ENCODE measurements around the gene RPL9.
A peak's percentile ranks its signal among the peaks of the same experiment; 100 is the strongest.
"Not testable (repeated sequence)": the region's sequence is repeated elsewhere in the genome, so short reads cannot be mapped to it uniquely, and the experiment has no call there.

RPL9 gene

DNA sequence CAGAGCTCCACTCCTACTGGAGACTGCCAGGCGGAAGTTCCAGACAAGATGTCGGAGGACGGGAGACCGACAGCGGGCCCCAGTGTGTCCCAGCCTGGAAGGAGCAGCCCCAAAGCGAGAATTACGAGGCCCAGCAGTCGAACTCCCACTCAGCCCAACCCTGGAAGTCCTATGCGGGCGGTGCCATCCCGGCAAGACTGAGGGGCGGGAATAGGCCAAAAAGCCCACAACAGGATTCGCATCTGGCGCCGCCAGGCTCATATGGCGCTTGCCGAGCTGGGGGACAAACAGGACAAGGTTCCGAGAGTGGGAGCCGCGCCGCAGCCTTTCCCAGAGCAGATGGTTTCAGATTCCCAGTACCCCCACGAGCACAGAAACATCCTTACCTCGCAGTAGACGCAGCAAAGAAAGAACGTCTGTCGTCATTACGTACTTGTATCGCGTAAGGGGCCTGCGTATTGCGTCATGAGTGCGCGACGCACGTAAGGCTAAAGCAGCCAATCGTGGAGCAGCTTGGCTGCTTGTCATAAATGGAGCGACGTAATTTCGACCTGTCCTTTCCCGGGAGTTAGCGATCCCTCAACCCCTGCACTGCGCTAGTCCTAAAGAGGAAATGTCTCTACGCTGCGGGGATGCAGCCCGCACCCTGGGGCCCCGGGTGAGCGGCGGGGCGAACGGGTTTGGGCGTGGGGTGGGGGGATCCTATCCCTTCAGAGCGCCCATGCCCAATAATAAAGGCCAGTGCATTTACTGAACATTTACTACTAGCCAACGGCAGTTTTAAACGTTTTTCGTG, at the start of gene RPL9, which contains the start of gene LIAS:
Gene RPL9, minus strand, starts transcription at position 418 of the 796 bp plus-strand sequence. CDS start 483 bp downstream, outside the sequence.
Gene LIAS, plus strand, starts transcription at position 552 of the 796 bp plus-strand sequence. Its CDS starts 62 bp downstream, at position 614.
- DNase-seq (ENCODE audit: low read depth), result peak; percentile 80

DNA sequence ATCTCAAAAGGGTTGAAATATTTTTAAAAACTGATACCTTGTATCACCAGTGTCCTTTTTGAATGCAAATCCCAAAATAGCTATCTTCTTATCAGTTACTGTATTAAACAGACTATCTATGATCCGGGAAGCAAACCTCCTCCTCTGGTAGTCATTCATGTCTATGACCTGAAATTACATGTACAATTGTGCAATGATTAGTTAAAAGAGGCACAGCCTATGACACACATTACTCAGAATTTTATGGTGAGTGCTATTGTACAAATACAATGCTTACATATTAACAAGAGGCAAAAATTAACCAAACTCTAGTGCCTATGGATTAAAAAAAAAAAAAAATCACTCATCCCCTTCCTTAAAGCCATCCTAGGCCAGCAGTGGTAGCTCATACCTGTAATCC, 46.9 kb upstream of the RPL9 start:
- DNase-seq (ENCODE audit: low read depth), result no peak

DNA sequence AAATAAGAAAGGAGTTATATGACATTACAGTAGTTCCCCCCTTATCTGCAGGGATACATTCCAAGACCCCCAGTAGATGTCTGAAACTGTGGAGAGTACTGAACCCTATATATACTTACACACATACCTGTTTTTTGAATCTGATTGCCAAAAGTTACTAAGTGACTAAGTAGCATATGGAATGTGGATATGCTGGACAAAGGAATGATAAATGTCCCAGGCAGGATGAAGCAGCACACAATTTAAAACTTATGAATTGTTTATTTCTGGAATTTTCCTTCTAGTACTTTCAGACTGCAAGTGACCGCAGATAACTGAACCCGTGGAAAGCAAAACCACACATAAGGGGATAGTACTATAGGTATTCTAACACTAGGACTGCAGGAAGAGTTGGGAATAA, 45.8 kb upstream of the RPL9 start:
- DNase-seq (ENCODE audit: low read depth), result no peak

DNA sequence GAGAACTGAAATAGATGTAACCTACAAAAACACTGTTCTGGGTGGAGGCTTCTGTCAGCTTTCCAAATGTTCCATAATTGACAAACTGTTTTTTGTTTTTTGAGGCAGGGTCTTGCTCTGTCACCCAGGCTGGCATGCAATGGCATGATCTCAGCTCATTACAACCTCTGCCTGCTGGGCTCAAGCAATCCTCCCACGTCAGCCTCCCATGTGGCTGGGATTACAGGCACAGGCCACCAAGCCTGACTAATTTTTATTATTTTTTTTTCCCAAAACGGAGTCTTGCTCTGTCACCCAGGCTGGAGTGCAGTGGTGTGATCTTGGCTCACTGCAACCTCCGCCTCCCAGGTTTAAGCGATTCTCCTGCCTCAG, 43.9 kb upstream of the RPL9 start:
- not testable (repeated sequence) for DNase-seq (ENCODE audit: low read depth)

DNA sequence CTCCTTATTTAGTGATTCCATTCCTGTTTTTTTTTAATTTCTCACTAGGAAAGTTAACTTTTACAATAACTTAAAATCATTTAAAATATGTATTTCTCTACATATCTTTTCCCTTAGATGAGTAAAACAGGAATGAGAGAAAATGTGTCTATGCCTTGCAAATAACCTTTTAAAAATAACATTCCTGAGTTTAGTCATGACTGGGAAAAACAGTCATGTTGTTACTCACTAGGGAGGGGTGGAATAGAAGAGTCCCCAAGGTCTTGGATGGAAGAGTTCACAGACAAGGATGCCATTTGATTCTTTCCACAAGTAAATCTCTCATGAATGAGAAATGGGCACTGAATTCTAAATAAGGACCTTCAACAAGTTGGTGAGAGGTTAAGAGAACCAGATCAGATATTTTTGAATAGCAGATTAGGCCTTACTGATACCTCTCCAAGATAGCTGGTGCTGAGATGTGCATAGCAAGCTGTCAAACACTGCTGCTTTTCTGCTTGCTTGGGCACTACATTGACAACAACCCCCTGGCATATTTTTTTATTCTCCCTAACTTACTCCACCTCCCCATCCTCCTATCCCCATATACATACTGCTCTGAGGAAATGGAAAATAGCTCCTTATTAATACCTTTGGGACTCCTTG, 43.4 kb upstream of the RPL9 start:
- DNase-seq (ENCODE audit: low read depth), result no peak

DNA sequence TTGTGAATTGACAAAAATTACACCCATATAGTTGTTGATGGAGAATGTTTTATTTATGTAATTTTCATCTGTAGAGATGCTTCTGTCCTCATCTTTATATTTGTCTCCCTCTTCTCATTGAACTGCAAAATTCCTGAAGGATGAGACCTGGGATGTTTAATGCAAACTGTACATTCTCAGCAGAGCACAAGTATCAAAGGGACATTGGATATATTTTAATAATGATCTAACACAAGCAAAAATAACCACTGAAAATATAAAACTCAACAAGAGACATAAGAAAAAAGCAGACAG, 40.0 kb upstream of the RPL9 start:
- DNase-seq (ENCODE audit: low read depth), result no peak

DNA sequence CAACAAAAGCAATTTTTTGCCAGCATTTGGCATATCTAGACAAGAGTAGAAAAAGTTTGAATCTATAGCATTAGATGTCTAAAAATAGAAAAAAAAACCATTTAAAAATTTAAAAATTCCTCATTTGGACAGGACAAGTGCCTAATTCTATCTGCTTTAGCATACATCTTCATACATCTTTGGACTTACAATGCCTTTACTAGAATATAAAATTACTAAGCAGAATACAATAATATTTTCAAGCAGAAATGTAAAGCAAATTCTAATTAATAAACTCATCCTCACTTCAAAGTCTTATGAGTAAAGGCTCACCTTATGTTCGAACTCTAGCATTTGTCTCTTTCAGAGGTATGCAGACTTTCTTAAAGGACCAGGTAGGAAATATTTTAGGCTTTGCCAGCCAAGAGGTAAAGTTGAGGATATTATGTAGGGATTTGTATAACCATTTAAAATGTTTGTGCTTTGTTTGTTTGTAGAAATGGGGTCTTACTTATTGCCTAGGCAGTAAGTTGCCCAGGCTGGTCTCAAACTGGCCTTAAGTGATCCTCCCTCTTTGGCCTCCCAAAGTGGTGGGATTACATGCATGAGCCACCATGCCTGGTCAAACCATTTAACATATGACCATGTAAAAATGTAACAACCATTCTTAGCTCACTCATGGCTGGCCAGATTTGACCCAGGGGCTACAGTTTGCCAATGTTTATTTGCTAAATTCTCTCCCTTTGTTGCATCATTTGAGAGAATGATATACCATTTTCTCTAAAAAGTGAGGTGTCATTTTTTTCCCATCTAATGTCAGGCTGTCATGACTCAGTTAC, 39.4 kb upstream of the RPL9 start:
- DNase-seq (ENCODE audit: low read depth), result no peak

DNA sequence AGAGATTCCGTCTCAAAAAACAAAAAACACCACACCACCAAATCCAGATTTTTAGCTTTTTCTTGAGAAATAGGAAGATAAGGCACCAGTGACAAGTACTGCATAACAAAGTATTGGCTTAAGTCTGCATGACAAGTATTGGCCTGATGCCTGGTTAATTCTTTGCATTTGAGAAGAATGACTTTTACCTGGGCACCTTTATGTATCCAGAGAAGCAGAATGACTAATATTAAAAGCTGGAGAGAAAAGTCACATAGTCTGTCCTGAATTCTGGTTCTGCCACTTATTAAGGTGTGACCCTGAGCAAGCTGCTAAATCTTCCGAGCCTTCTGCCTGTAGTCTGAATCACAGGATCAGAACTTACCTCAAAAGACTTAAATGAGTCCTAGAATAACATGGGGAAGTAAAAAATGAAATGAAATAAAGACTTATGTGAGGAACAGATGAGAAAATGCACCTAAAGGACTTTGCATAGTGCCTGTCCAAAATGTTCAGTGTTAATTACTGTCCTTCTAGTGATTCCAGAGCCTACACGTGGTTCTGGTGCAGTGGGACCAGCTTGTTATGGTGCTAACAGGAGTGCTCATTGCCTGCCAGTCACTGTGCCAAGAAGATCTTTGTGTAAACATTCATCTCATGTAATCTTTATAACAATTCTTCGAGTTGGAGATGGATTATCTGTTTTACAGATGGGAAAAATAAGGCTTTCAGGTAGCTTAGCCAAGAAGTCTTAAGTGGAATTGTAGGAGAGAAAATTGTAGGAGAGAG, 36.9 kb upstream of the RPL9 start:
- DNase-seq (ENCODE audit: low read depth), result no peak

DNA sequence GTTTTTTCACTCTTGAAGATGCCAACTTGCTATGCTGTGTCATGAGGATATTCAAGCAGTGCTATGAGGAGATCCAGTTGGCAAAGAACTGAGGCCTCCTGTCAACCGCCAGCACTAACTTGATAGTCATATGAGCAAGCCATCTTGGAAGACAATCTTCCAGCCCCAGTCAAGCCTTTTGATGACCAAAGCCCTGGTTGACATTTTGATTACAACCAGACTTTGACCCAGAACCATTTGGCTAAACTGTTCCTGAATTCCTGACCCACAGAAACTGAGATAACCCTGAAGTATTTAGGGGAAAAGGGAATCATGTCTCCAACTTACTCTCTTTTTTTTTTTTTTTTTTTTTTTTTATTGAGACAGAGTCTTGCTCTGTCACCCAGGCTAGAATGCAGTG, 35.6 kb upstream of the RPL9 start:
- no peak for DNase-seq (ENCODE audit: low read depth)

DNA sequence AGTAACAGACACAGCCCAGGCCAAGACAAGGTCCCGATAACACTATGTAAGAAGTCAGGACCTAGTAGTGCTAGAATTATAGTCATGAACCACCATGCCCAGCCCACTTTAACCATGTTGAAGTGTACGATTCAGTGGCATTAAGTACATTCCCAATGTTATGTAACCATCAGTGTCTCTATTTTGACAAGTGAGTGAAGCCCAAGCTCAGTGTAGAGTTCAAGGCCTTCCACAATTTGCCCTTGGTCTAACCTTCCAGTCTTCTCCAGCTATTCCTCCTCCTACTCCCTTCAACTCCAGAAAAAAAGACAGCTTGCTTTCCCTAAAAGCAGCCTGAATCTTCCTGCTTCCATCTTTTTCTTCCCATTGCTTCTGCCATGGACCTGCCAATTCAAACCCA, 31.6 kb upstream of the RPL9 start:
- no peak for DNase-seq (ENCODE audit: low read depth)

DNA sequence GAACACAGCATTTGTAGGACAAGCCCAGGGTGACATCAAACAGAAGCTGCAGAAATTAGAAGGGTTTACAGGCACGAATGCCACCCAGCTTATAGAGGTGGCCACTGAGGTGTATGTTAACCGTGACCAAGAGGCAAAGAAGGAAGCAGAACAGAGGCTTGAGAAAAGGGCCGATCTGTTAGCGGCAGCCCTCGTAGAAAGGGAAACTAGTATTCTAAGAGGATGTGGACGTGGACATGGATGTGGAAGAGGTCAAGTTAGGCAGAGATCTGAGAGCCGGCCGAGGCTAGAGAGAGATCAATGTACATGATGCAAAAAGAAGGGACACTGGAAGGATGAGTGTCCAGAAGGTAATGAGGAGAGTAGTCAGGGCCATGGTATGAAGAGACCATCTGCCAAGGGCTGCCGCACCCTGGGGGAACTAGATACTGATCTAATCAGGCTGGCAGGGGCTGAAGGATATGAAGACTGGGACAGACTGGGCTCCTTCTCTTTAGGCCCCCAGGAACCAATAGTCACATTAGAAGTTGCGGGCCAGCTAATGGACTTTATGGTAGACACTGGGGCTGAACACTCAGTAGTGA, 27.6 kb upstream of the RPL9 start:
- no peak for DNase-seq (ENCODE audit: low read depth)

DNA sequence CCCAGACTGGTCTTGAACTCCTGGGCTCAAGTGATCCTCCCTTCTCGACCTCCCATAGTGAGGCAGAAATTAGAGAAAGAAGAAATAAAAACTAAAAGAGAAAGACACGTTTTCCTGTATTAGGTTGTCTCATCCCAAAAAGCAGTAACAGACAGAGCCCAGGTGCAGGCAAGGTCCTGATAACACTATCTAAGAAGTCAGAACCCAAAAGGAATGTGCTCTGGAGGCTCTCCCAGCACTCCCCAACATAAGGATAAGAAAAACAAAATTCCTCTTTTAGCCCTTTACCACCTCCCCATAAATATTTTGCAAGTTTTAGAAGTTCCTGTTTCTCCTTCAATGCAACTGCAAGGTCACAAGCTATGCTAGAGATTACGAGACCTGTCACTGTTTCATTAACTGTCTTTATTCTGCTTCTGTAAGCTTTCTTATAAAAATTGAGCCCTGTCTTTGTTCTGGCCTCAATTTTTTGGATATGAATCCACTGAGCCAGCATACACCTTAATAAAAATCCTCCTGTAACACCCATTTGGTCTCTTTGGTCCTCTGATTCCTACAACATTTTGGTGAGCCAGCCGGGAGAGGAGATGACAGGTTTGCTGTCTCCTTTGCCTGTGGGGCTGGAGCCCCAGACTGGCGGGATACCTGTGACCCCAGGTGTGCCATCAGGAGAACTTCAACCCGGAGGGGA, 26.0 kb upstream of the RPL9 start:
- DNase-seq (ENCODE audit: low read depth), result no peak

DNA sequence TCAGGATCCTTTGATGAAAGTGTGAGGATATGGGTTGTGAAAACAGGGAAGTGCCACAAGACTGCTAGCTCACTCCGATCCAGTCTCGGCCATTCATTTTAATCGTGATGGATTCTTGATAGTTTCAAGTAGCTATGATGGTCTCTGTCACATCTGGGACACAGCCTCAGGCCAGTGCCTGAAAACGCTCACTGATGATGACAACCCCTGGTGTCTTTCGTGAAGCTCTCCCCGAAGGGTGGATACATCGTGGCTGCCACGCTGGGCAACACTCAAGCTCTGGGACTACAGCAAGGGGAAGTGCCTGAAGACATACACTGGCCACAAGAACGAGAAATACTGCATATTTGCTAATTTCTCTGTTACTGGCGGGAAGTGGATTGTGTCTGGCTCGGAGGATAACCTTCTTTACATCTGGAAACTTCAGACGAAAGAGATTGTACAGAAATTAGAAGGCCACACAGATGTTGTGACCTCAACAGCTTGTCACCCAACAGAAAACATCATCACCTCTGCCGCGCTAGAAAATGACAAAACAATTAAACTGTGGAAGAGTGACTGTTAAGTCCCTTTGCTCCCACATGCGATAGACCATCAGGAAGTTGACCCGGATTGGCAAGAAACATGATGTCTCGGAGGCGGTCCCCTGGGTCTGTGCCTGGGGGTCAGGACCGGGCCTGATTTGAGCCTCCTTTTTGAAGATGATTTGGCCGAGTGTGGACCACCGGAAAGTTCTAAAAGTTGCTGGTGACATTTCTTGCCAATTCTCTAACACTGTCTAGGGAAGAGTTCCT, 22.4 kb upstream of the RPL9 start:
- DNase-seq (ENCODE audit: low read depth), result no peak

DNA sequence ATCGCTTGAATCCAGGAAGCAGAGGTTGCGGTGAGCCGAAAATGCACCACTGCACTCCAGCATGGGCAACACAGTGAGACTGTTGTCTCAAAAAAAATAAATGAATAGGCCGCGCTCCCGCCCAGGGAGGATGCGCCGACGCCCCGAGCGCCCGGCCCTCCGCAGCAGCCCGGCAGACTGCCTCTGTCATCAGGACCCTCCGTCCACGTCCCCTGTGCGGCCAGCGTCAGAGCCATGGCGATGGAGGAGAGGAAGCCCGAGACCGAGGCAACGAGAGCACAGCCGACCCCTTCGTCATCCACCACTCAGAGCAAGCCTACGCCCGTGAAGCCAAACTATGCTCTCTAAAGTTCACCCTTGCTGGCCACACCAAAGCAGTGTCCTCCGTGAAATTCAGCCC, 21.5 kb upstream of the RPL9 start:
- DNase-seq (ENCODE audit: low read depth), result no peak

DNA sequence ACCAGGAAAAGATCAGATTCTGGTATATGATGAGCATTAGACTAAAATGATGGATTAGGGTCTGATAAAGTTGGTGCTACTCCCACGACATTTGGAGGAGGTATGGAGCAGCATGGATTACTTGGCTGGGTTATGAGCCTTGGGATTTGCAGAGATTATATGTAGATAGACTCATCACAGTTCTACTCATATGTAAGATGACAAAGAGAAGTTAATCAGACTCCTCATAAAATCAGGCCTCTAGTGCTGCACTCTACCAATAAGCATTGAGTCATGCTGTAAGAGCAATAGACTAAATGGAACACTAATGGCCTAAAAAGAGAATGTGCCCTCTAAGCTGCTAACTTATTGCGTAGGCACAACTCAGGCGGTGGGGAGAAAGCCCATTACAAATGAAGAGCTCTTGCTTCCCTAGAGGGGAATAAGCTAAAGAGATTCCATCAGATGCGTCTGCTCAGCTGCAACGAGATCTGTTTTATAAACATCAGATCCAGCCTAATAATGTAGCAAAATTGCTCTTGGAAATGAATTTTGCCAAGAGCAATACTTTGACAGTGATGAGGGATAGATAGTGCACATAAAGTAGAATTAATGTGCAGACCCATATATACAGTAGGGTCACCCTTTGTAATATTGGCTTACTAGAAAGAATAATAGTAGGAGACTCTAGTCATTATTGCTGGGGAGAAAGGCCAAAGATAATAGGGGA, 17.6 kb upstream of the RPL9 start:
- no peak for DNase-seq (ENCODE audit: low read depth)

DNA sequence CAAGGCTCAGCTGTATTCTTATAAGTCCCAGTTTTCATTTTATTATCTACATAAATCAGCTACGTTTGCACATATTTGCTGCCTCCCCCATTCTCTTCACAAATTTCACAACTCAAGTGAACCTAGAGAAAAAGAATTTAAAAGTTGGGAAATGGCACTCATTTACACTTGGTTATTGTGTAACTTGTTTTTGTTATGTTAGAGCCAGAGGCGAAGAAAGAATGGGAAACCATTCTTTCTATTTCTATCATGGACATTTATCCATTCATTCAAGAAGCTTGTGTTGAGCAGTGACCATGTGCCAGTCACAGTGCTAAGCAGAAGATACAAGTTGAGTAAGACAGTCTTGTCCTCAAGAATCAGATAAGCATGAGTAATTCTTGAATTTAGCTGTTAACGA, 13.7 kb upstream of the RPL9 start:
- no peak for DNase-seq (ENCODE audit: low read depth)

DNA sequence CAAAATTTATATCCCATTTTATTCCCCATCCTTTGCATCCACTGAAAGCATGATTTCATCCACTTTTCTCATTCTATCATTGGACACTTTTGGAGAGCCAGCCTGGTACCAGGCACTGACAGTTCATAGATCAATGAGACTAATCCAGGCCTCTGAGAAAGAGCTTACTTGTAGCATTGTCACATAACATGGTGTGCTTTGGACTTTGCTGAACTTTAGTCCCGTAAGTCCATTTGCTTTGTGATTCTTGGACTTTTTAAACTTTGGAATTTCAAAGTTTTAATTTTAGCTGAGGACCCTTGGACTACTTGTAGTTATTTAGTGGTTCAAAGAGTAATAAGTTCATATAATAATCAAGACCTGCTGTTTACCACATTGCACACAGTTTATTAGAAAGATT, 11.7 kb upstream of the RPL9 start:
- no peak for DNase-seq (ENCODE audit: low read depth)

DNA sequence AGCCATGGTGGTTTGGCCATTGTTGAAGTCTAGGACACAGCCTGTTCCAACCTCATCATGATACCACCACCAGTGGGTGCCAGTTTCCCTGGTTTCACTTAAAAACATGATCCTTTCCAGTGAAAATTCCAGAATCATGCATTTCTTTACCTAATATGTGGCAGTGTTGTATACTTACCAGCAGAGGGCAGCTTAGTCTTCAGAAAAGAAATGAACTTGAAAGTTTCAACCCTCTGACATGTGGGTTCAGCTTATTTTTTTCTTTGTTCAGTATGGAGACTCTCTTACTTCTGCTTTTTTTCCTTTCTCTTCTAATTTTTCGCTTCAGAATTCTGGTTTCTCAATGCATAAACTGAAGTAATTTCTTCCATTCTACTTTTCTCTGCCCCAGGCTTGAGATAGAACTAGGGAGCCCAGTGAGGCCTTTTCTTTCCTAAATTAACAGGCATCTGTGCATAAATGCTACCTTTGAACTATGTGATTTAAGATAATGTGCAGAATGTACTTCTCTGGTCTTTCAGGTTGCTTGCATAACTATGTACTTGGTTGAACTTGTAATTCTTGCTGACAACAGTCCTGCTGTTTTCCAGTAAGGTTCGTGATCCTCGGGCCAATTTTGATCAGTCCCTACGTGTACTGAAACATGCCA, 10.8 kb upstream of the RPL9 start:
- no peak for DNase-seq (ENCODE audit: low read depth)

DNA sequence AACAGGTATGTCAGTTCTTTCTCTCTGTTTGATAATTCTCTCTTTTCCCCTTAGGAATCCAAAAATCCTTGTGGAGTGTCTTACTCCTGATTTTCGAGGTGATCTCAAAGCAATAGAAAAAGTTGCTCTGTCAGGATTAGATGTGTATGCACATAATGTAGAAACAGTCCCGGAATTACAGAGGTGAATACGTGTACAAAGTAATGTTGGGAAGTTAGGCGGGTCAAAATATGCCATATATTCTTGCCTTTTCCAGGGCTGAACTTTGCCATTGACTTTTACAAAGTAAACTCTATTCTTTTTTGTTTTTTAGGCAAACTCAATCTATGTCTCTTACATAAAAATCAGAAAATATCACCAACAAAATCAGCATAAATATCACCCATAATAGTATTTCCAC, 8.7 kb upstream of the RPL9 start:
- DNase-seq (ENCODE audit: low read depth), result no peak
